Mesenchymal stem cell (in vitro differentiated cells and primary cell): ENCODE data around the gene NPFF.

Experiments used
- DNase-seq: peaks from one replicate; pipeline ENCODE4 v3.0.0-alpha.2; 2013
- H2AFZ ChIP-seq: one replicate; pipeline ENCODE4 v1.6.1; 2013; ENCODE audit warnings: low read depth, mild to moderate bottlenecking, control low read depth, inconsistent platforms, low read length, moderate library complexity
- H2AK5ac ChIP-seq: 2 replicates; pipeline ENCODE4 v1.6.1; 2013; ENCODE audit warnings: low read length, moderate library complexity, mild to moderate bottlenecking, inconsistent platforms; ENCODE audit not compliant: severe bottlenecking
- H2BK120ac ChIP-seq: one replicate; pipeline ENCODE4 v1.6.1; 2013; ENCODE audit warnings: low read depth, mild to moderate bottlenecking, inconsistent platforms, low read length, moderate library complexity
- H2BK12ac ChIP-seq, 2 experiments: one replicate each; pipeline ENCODE4 v1.6.1; 2013; ENCODE audit warnings: inconsistent platforms in 2 of 2, low read length in 2 of 2, mild to moderate bottlenecking in 2 of 2, moderate library complexity in 2 of 2, control low read depth in 1 of 2
- H2BK15ac ChIP-seq: one replicate; pipeline ENCODE4 v1.6.1; 2013; ENCODE audit warnings: mild to moderate bottlenecking, low read depth, inconsistent platforms; ENCODE audit not compliant: poor library complexity, severe bottlenecking
- H2BK5ac ChIP-seq: 2 replicates; pipeline ENCODE4 v1.6.1; 2013; ENCODE audit warnings: low read depth, mild to moderate bottlenecking, low read length, control low read depth, inconsistent platforms; ENCODE audit not compliant: poor library complexity, severe bottlenecking
- H3K14ac ChIP-seq, 2 experiments: one replicate each; pipeline ENCODE4 v1.6.1; 2013; ENCODE audit warnings: inconsistent platforms in 2 of 2, low read length in 2 of 2, control low read depth in 1 of 2, mild to moderate bottlenecking in 1 of 2, moderate library complexity in 1 of 2
- H3K18ac ChIP-seq, 2 experiments: one replicate each; pipeline ENCODE4 v1.6.1; 2013; ENCODE audit warnings: inconsistent platforms in 2 of 2, low read length in 2 of 2, control low read depth in 1 of 2, low read depth in 1 of 2, mild to moderate bottlenecking in 1 of 2
- H3K23ac ChIP-seq, 2 experiments: one replicate each; pipeline ENCODE4 v1.6.1; 2013; ENCODE audit warnings: inconsistent platforms in 2 of 2, low read length in 2 of 2, mild to moderate bottlenecking in 2 of 2, moderate library complexity in 2 of 2, control low read depth in 1 of 2
- H3K27ac ChIP-seq: 2 replicates; pipeline ENCODE4 v1.5.1; 2013; ENCODE audit warnings: mild to moderate bottlenecking, moderate library complexity, low read length, control low read depth, inconsistent platforms; ENCODE audit not compliant: poor library complexity, severe bottlenecking
- H3K27me3 ChIP-seq, 2 experiments: 2 replicates each; pipeline versions ENCODE4 v1.6.1 to v1.7.0; 2013; ENCODE audit warnings: low read length in 2 of 2, mild to moderate bottlenecking in 2 of 2, moderate library complexity in 2 of 2, control low read depth in 1 of 2, inconsistent platforms in 1 of 2; ENCODE audit not compliant: control insufficient read depth in 1 of 2, insufficient read depth in 1 of 2
- H3K36me3 ChIP-seq, 2 experiments: 2 replicates each; pipeline versions ENCODE4 v1.6.1 to v1.7.0; 2013; ENCODE audit warnings: low read length in 2 of 2, control low read depth in 1 of 2, inconsistent platforms in 1 of 2, low read depth in 1 of 2, mild to moderate bottlenecking in 1 of 2; ENCODE audit not compliant: insufficient read depth in 2 of 2, control insufficient read depth in 1 of 2
- H3K4ac ChIP-seq, 2 experiments: one replicate each; pipeline ENCODE4 v1.6.1; 2013; ENCODE audit warnings: inconsistent platforms in 2 of 2, low read length in 2 of 2, mild to moderate bottlenecking in 2 of 2, moderate library complexity in 2 of 2, control low read depth in 1 of 2, low read depth in 1 of 2
- H3K4me1 ChIP-seq: 2 replicates; pipeline ENCODE4 v1.6.1; 2013; ENCODE audit warnings: low read depth, low read length, control low read depth; ENCODE audit not compliant: control insufficient read depth, insufficient read depth
- H3K4me2 ChIP-seq: 2 replicates; pipeline ENCODE4 v1.6.1; 2013; ENCODE audit warnings: low read length, mild to moderate bottlenecking, inconsistent platforms; ENCODE audit not compliant: poor library complexity, severe bottlenecking
- H3K4me3 ChIP-seq, 2 experiments: 2 replicates each; pipeline versions ENCODE4 v1.5.1 to v1.7.0; 2013; ENCODE audit warnings: low read length in 2 of 2, mild to moderate bottlenecking in 2 of 2, control low read depth in 1 of 2, low read depth in 1 of 2; ENCODE audit not compliant: insufficient read depth in 1 of 2
- H3K79me1 ChIP-seq: replicated peaks from 2 replicates; pipeline ENCODE4 v1.6.1; 2013; ENCODE audit warnings: mild to moderate bottlenecking, control low read depth, low read length, inconsistent platforms; ENCODE audit not compliant: poor library complexity, severe bottlenecking
- H3K9ac ChIP-seq: 2 replicates; pipeline ENCODE4 v1.7.0; 2013; ENCODE audit warnings: mild to moderate bottlenecking, low read length, moderate library complexity
- H3K9me3 ChIP-seq: 2 replicates; pipeline ENCODE4 v1.7.0; 2013; ENCODE audit warnings: mild to moderate bottlenecking, low read length; ENCODE audit not compliant: control insufficient read depth
- H4K8ac ChIP-seq: one replicate; pipeline ENCODE4 v1.6.1; 2013; ENCODE audit warnings: inconsistent platforms, mild to moderate bottlenecking, low read length, moderate library complexity
- H4K91ac ChIP-seq: one replicate; pipeline ENCODE4 v1.6.1; 2013; ENCODE audit warnings: mild to moderate bottlenecking, low read length, inconsistent platforms
- WGBS: methylation state at CpG from one replicate; pipeline ENCODE4 v1.1.7; 2013; ENCODE audit warnings: mixed read lengths; 5-methylcytosine and 5-hydroxymethylcytosine counted together

Gene NPFF

DNA sequence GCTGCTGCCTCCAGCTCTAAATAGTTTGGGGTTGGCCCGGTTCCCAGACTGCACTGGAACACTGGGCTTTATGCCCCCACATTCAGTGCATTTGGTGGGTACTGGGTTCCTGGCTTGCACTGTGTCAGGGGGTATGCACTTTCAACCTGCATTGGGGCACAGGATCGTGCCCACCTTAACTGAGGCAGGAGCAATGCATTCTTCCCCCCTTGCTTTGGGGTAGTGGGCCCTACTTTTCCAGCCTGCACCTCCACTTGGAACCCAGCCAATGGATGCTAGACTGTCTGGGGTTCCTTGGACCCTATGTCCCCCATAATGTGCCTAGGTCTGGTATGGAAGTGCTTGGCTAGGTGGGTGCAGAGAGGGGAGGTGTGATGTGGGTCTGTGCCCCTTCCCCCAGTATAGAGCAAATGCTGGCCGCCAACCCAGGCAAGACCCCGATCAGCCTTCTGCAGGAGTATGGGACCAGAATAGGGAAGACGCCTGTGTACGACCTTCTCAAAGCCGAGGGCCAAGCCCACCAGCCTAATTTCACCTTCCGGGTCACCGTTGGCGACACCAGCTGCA lies 5.6 kb downstream of the NPFF start:
- Histone ChIP-seq H3K27me3 (no peaks in the 10 kb centered on the region), H2BK12ac (peak overlapping the region; percentile 49 to 73), H3K23ac (no peak overlapping the region), H3K9ac (peak overlapping the region; percentile 100), H3K36me3 (peaks cover 40 to 42% of the 10 kb centered on the region in 2 experiments), H2AFZ (peak overlapping the region; percentile 56), H3K4ac (peak overlapping the region; percentile 90 to 94), H2BK15ac (peak overlapping the region; percentile 62), H3K4me1 (peaks cover 32% of the 10 kb centered on the region), H4K91ac (peak overlapping the region; percentile 79), H3K4me3 (peak overlapping the region; percentile 79 to 94), H2BK5ac (no peak overlapping the region), H3K27ac (peak overlapping the region; percentile 98), H3K79me1 (peaks cover 46% of the 10 kb centered on the region), H2AK5ac (peak overlapping the region; percentile 55), H3K18ac (peak overlapping the region; percentile 98 to 100), H2BK120ac (peak overlapping the region; percentile 80), H3K14ac (peak overlapping the region in 1 of 2 experiments; percentile 15), H3K9me3 (no peaks in the 10 kb centered on the region), H3K4me2 (peak overlapping the region; percentile 84), H4K8ac (peak overlapping the region; percentile 100)
- DNase-seq = no peak
- WGBS = 85% methylated on average over 10 of the region's 10 CpGs

DNA sequence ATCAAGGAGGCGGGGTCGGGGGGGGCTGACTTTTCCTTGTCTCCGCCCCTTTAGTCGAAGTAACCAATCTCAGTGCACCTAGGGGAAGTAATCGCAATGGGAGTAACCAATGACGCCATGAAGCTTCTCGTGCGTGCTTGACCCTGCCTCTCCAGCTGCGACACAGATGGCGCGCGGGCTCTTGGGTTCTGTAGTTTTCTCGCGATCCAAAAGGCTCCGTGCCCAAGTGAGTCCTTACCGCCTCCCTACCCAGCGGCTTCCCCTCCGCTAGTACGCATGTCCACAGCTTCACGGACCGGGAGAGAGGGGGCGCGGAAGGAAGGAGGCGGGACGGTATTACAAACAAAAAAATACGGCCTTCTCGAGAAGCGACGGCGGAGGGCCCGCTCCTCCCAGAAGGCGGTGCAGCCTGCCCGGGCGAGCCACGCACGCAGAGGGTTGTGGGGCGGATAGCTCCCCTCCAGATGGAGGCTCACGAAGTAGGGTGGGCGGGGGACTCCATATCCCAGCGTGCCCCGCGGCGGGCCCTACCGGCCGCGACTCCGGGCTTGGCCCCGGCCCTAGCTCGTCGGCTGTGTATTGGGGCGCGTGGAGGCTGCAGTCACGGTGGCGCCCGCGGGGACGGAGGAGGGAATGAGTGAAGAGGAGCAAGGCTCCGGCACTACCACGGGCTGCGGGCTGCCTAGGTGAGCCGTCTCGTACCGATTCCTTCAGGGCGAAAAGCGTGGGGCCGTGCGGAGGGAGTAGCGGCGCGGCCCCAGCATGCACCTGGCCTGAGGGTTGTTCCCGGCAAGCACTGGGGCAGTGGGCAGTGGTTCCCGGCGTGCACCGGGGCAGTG lies 6.3 kb downstream of the NPFF start, which contains the start of gene TARBP2:
Gene TARBP2, plus strand, starts transcription at position 508 of the 839 bp plus-strand sequence. Its CDS starts 126 bp downstream, at position 634.
- Histone ChIP-seq H4K91ac (peak within 1 kb of the TSS; percentile 97), H2BK12ac (peak within 1 kb of the TSS; percentile 62 to 73), H3K4me1 (peaks cover 36% of the 10 kb centered on the region), H3K23ac (peak within 1 kb of the TSS in 1 of 2 experiments; percentile 50), H3K9ac (peak within 1 kb of the TSS; percentile 100), H2BK120ac (peak within 1 kb of the TSS; percentile 80), H2AFZ (peak within 1 kb of the TSS; percentile 56), H4K8ac (peak within 1 kb of the TSS; percentile 100), H3K18ac (peak within 1 kb of the TSS; percentile 98 to 100), H3K27me3 (no peaks in the 10 kb centered on the region), H3K36me3 (peaks cover 33 to 35% of the 10 kb centered on the region in 2 experiments), H3K14ac (peak within 1 kb of the TSS; percentile 87 to 99), H2BK15ac (peak within 1 kb of the TSS; percentile 100), H3K4ac (peak within 1 kb of the TSS; percentile 97 to 99), H3K4me3 (peak within 1 kb of the TSS; percentile 79 to 94), H3K4me2 (peak within 1 kb of the TSS; percentile 87), H3K79me1 (peaks cover 45% of the 10 kb centered on the region), H3K27ac (peak within 1 kb of the TSS; percentile 98), H2AK5ac (peak within 1 kb of the TSS; percentile 58), H2BK5ac (peak within 1 kb of the TSS; percentile 83), H3K9me3 (no peaks in the 10 kb centered on the region)
- DNase-seq = peak; percentile 100
- under 1% methylated on average over 70 of the region's 74 CpGs for WGBS

DNA sequence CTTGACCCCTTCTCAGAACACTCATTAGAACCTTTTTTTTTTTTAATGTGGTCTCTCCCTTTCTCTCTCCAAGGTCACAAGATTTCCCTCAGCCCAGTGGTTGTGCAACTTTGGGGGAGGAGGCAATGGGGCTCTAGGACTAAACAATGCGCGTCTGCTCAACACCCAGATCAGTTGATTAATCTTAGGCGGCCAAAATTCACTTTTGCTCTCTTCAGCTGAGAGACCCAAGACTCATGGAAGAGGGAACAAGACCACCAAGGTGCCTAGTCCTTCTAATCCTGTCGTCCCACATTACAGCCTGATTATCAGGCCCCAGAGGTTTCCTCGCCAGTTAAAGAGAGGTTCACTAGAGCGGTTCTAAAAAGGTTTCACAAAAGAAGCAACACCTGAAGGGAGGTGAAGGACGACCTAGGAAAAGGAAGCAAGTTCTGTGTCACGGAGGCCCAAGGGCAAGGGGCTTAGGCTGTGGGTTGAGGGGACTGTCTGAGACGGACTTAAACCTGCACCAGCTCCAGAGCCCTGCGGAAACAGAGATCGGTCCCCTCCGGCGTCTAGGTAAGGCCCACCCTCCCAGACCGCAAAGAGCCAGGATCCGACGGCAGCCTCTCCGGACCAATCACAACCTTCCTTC lies 7.0 kb downstream of the NPFF start:
- Histone ChIP-seq H3K27me3 (no peaks in the 10 kb centered on the region), H2BK5ac (peak overlapping the region; percentile 75), H2BK12ac (peak overlapping the region in 1 of 2 experiments; percentile 62), H3K18ac (peak overlapping the region; percentile 92 to 93), H3K79me1 (peaks cover 42% of the 10 kb centered on the region), H3K4me3 (peak overlapping the region; percentile 55 to 94), H2BK120ac (peak overlapping the region; percentile 99), H3K23ac (peak overlapping the region in 1 of 2 experiments; percentile 50), H3K9ac (peak overlapping the region; percentile 100), H3K27ac (peak overlapping the region; percentile 95), H2AK5ac (peak overlapping the region; percentile 69), H2AFZ (no peak overlapping the region), H2BK15ac (peak overlapping the region; percentile 31), H4K91ac (peak overlapping the region; percentile 92), H3K4ac (peak overlapping the region; percentile 94 to 97), H3K14ac (peak overlapping the region; percentile 87 to 93), H3K4me2 (peak overlapping the region; percentile 87), H4K8ac (peak overlapping the region; percentile 97), H3K9me3 (no peaks in the 10 kb centered on the region), H3K4me1 (peaks cover 34% of the 10 kb centered on the region), H3K36me3 (peaks cover 27 to 29% of the 10 kb centered on the region in 2 experiments)
- DNase-seq = peak; percentile 96
- WGBS = 8% methylated on average over 17 of the region's 17 CpGs
